Measurements from ENCODE around the gene ADRB1.

GRCh38 chr10:114000457-114001010 is 43.1 kb upstream of the ADRB1 start:
- TF ChIP-seq, protein P1, sequence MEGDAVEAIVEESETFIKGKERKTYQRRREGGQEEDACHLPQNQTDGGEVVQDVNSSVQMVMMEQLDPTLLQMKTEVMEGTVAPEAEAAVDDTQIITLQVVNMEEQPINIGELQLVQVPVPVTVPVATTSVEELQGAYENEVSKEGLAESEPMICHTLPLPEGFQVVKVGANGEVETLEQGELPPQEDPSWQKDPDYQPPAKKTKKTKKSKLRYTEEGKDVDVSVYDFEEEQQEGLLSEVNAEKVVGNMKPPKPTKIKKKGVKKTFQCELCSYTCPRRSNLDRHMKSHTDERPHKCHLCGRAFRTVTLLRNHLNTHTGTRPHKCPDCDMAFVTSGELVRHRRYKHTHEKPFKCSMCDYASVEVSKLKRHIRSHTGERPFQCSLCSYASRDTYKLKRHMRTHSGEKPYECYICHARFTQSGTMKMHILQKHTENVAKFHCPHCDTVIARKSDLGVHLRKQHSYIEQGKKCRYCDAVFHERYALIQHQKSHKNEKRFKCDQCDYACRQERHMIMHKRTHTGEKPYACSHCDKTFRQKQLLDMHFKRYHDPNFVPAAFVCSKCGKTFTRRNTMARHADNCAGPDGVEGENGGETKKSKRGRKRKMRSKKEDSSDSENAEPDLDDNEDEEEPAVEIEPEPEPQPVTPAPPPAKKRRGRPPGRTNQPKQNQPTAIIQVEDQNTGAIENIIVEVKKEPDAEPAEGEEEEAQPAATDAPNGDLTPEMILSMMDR (IDR thresholded peaks at IDR 0.05; ENCODE audit: low read depth, low read length, missing input control) = no peak
- TF ChIP-seq FOXA2 (IDR thresholded peaks at IDR 0.05) (no peak), JUND (IDR thresholded peaks at IDR 0.05) (no peak), GABPA (IDR thresholded peaks at IDR 0.05 in 1 of 2, conservative IDR thresholded peaks at IDR 0.05 in 1 of 2) (no peak)
- TF ChIP-seq, protein P2, sequence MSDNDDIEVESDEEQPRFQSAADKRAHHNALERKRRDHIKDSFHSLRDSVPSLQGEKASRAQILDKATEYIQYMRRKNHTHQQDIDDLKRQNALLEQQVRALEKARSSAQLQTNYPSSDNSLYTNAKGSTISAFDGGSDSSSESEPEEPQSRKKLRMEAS (IDR thresholded peaks at IDR 0.05) = no peak

Measured in liver (tissue), 3 donors.